AG09309 (cell line): ENCODE results near the gene HRCT1.

Experiments used
- DNase-seq: peaks from one replicate; pipeline ENCODE4 v3.0.0-alpha.2; 2010; ENCODE audit warnings: low read depth
- H3K4me3 ChIP-seq: 2 replicates; pipeline ENCODE4 v1.5.1; 2011; ENCODE audit warnings: mild to moderate bottlenecking, low read depth, low read length, moderate library complexity; ENCODE audit not compliant: control insufficient read depth
- CTCF ChIP-seq: IDR thresholded peaks from 2 replicates; pipeline ENCODE4 v1.5.1; 2011; ENCODE audit warnings: mild to moderate bottlenecking, low read depth, low read length, inconsistent platforms; ENCODE audit not compliant: insufficient read depth, control insufficient read depth; ENCODE audit errors: missing control alignments

HRCT1 gene

DNA sequence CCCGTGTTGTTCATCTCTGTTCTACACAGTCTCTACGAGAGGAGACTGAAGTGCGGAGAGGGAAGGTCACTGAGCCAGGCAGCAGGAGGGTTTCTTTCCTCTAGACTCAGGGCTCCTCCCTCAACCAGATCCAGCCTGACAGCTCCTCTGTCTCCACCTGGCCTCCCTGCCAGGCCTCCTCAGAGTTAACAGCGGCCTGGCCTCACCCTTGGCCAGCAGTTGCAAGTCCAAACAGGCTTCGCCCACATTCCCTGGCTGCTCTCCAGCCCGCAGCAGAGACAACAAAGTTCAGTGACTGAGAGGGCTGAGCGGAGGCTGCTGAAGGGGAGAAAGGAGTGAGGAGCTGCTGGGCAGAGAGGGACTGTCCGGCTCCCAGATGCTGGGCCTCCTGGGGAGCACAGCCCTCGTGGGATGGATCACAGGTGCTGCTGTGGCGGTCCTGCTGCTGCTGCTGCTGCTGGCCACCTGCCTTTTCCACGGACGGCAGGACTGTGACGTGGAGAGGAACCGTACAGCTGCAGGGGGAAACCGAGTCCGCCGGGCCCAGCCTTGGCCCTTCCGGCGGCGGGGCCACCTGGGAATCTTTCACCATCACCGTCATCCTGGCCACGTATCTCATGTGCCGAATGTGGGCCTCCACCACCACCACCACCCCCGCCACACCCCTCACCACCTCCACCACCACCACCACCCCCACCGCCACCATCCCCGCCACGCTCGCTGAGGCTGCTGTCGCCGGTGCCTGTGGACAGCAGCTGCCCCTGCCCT is at the start of gene HRCT1:
TSS of gene HRCT1 (plus strand) at position 291 of the 768 bp plus-strand sequence. CDS start at position 377, 86 bp downstream.
- peak; percentile 77 for DNase-seq
- TF ChIP-seq CTCF = no peak
- H3K4me3 ChIP-seq = no peak within 1 kb of the TSS

DNA sequence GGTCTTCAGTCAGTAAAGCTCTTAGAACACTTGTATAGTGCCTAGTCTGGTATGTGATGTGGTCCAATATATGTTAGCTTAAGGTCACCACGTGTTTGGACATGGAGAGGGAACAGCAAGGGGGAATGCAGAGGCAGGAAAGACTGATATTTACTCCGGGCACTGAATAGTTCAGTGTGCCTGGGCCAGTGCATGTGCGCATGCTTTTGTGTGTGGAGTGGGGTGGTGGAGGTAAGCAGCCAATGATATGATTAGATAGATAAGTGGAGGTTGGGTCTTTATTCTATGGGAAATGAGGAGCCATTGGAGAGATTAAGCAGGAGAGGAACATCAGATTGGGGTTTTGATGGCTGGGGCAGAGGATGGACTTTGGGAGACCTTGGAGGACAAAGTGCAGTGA is 49.8 kb upstream of the HRCT1 start:
- H3K4me3 ChIP-seq = no peak overlapping the region

GRCh38 chr9:35856882-35857281 is 49.1 kb upstream of the HRCT1 start:
- H3K4me3 ChIP-seq = no peak overlapping the region
- no peak for TF ChIP-seq CTCF
- DNase-seq = no peak

More for the DNA sequence above, 49.8 kb upstream of the HRCT1 start:
- no peak for TF ChIP-seq CTCF
- DNase-seq = no peak

- no peak for TF ChIP-seq CTCF
- no peak for DNase-seq
- no peak overlapping the region for H3K4me3 ChIP-seq
Measured at GRCh38 chr9:35858458-35858857, 47.5 kb upstream of the HRCT1 start.

GRCh38 chr9:35859310-35859989 is 46.6 kb upstream of the HRCT1 start:
- DNase-seq = no peak
- TF ChIP-seq CTCF = no peak
- H3K4me3 ChIP-seq = no peak overlapping the region

GRCh38 chr9:35859990-35860339 is 46.0 kb upstream of the HRCT1 start:
- no peak overlapping the region for H3K4me3 ChIP-seq
- TF ChIP-seq CTCF = no peak
- no peak for DNase-seq
